ENCODE measurements around the gene TMIGD2.

TMIGD2 gene

GRCh38 chr19:4343370-4344307 lies 41.5 kb upstream of the TMIGD2 start, which contains the start of gene MPND:
Gene MPND, plus strand, starts transcription at chr19:4343562. Its CDS starts 32 bp downstream, at chr19:4343594.
- peak; percentile 75 for DNase-seq (ENCODE audit: low read depth)
- H3K4me3 ChIP-seq (replicated peaks; ENCODE audit: low read depth, low read length) = peak within 1 kb of the TSS; percentile 74
- TF ChIP-seq CTCF (IDR thresholded peaks at IDR 0.05; ENCODE audit: low read length, missing control alignments) = no peak

GRCh38 chr19:4342615-4343369 lies 40.6 kb upstream of the TMIGD2 start:
- peak; percentile 27 for TF ChIP-seq CTCF (IDR thresholded peaks at IDR 0.05; ENCODE audit: low read length, missing control alignments)
- peak overlapping the region; percentile 74 for H3K4me3 ChIP-seq (replicated peaks; ENCODE audit: low read depth, low read length)
- peak; percentile 100 for DNase-seq (ENCODE audit: low read depth)

- no peak for TF ChIP-seq CTCF (IDR thresholded peaks at IDR 0.05; ENCODE audit: low read length, missing control alignments)
- H3K4me3 ChIP-seq (replicated peaks; ENCODE audit: low read depth, low read length) = peak overlapping the region; percentile 60
Observed at GRCh38 chr19:4342314-4342614, 40.1 kb upstream of the TMIGD2 start.

GRCh38 chr19:4338441-4339355 lies 36.5 kb upstream of the TMIGD2 start, which contains the start of gene STAP2:
Gene STAP2, minus strand, starts transcription at chr19:4338827. Its CDS starts 74 bp downstream, at chr19:4338753.
- no peak for TF ChIP-seq CTCF (IDR thresholded peaks at IDR 0.05; ENCODE audit: low read length, missing control alignments)
- DNase-seq (ENCODE audit: low read depth) = no peak
- H3K4me3 ChIP-seq (replicated peaks; ENCODE audit: low read depth, low read length) = peak within 1 kb of the TSS; percentile 41

More at GRCh38 chr19:4342314-4342614, 40.1 kb upstream of the TMIGD2 start:
- DNase-seq (ENCODE audit: low read depth) = peak; percentile 81

GRCh38 chr19:4337906-4338440 lies 35.8 kb upstream of the TMIGD2 start:
- no peak for TF ChIP-seq CTCF (IDR thresholded peaks at IDR 0.05; ENCODE audit: low read length, missing control alignments)
- H3K4me3 ChIP-seq (replicated peaks; ENCODE audit: low read depth, low read length) = peak overlapping the region; percentile 41
- peak; percentile 54 for DNase-seq (ENCODE audit: low read depth)
